HG03103 (cell line): Measurements from ENCODE around the gene ABCF2.

Experiments used
- ATAC-seq: cut with Tn5 transposase; IDR thresholded peaks from one replicate; pipeline ENCODE4 v1.9.1; 2021; ENCODE audit warnings: low read depth; ENCODE audit not compliant: unreplicated experiment

Gene ABCF2

GRCh38 chr7:151176401-151176800 lies 50.6 kb downstream of the ABCF2 start:
- ATAC-seq: no peak

GRCh38 chr7:151175793-151176311 lies 51.2 kb downstream of the ABCF2 start:
- no peak for ATAC-seq

- no peak for ATAC-seq
Observed at GRCh38 chr7:151175047-151175792, 51.8 kb downstream of the ABCF2 start.

GRCh38 chr7:151174246-151175046 lies 52.6 kb downstream of the ABCF2 start:
- no peak for ATAC-seq

- no peak for ATAC-seq
Observed at GRCh38 chr7:151173386-151174245, 53.4 kb downstream of the ABCF2 start.

GRCh38 chr7:151172273-151173141 lies 54.5 kb downstream of the ABCF2 start:
- ATAC-seq: no peak

GRCh38 chr7:151168787-151169162 lies 58.2 kb downstream of the ABCF2 start:
- no peak for ATAC-seq

- peak; percentile 59 for ATAC-seq
Observed at GRCh38 chr7:151168003-151168786, 58.8 kb downstream of the ABCF2 start.

- no peak for ATAC-seq
Observed at GRCh38 chr7:151167197-151167961, 59.6 kb downstream of the ABCF2 start, which contains the start of gene GBX1. Gene GBX1 (minus strand): TSS chr7:151167694. CDS start chr7:151167548, 146 bp downstream.

- ATAC-seq: no peak
Observed at GRCh38 chr7:151166629-151167196, 60.3 kb downstream of the ABCF2 start.
